SK-N-SH treated with all-trans-retinoic acid at 6 μM for 48 hours (cell line): Measurements from ENCODE around the gene ESRRA.

ENCODE experiments used
- ESRRG ChIP-seq: fragments of 250-450 bp; sonication (Bioruptor Pico); IDR thresholded peaks from 2 replicates; pipeline ENCODE4 v1.6.1; 2021; ENCODE audit warnings: mild to moderate bottlenecking
- GLIS3 ChIP-seq: fragments of 250-450 bp; sonication (Bioruptor Pico); IDR thresholded peaks from 2 replicates; pipeline ENCODE4 v1.5.0; 2020; ENCODE audit warnings: mild to moderate bottlenecking, moderate library complexity
- ISL1 ChIP-seq: fragments of 250-450 bp; sonication (Bioruptor Pico); IDR thresholded peaks from 2 replicates; pipeline ENCODE4 v2.1.2; 2022; ENCODE audit warnings: mild to moderate bottlenecking, moderate library complexity
- OSR1 ChIP-seq: fragments of 250-450 bp; sonication (Bioruptor Pico); IDR thresholded peaks from 2 replicates; pipeline ENCODE4 v1.8.0; 2022; ENCODE audit warnings: moderate library complexity, mild to moderate bottlenecking, inconsistent platforms
- PATZ1 ChIP-seq: fragments of 250-450 bp; sonication (Bioruptor Pico); IDR thresholded peaks from 2 replicates; pipeline ENCODE4 v1.8.0; 2020; ENCODE audit warnings: mild to moderate bottlenecking, moderate library complexity, borderline replicate concordance
- SNAI2 ChIP-seq: fragments of 250-450 bp; sonication (Bioruptor Pico); IDR thresholded peaks from 2 replicates; pipeline ENCODE4 v1.5.0; 2020; ENCODE audit warnings: mild to moderate bottlenecking, moderate library complexity
- ZC3H10 ChIP-seq: fragments of 250-450 bp; sonication (Bioruptor Pico); IDR thresholded peaks from 2 replicates; pipeline ENCODE4 v1.5.1; 2021; ENCODE audit warnings: mild to moderate bottlenecking, moderate library complexity

- TF ChIP-seq SNAI2 (no peak), ZC3H10 (CRISPR knock-in tag) (no peak), PATZ1 (CRISPR knock-in tag) (no peak), GLIS3 (CRISPR knock-in tag) (no peak), ESRRG (CRISPR knock-in tag) (no peak), OSR1 (CRISPR knock-in tag) (no peak), ISL1 (no peak)
Measured at GRCh38 chr11:64337538-64338249, 32.4 kb downstream of the ESRRA start.
